Activated T-cell treated with anti-CD3 and anti-CD28 coated beads for 48 hours (primary cell): ENCODE results near the gene IFNA16.
"Not testable (repeated sequence)": the region's sequence is repeated elsewhere in the genome, so short reads cannot be mapped to it uniquely, and the experiment has no call there.

Experiments used
- DNase-seq: peaks from one replicate; pipeline ENCODE4 v3.0.0-alpha.2; 2020; ENCODE audit warnings: low read depth

Gene IFNA16

DNA sequence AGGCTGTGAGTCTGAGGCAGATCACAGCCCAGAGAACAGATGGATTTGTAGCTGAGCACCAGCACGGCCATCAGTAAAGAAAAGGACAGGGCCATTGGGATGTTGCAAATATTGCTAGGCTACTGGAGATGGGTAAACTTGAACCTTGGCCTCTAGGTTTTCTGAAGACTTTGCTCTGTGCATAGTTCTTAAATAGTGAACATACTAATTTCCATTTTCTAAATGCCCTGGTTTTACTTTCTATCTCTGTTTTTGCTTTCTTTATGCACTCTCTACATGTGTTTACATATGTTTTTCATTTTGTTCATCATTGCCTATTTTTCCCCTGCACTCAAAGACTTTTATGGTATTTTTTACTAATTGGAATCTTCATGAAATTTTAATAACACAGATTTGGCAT, at the start of gene IFNA16:
Gene IFNA16, minus strand, starts transcription at position 101 of the 400 bp plus-strand sequence. Its CDS starts 6 bp downstream, at position 95.
- not testable (repeated sequence) for DNase-seq

DNA sequence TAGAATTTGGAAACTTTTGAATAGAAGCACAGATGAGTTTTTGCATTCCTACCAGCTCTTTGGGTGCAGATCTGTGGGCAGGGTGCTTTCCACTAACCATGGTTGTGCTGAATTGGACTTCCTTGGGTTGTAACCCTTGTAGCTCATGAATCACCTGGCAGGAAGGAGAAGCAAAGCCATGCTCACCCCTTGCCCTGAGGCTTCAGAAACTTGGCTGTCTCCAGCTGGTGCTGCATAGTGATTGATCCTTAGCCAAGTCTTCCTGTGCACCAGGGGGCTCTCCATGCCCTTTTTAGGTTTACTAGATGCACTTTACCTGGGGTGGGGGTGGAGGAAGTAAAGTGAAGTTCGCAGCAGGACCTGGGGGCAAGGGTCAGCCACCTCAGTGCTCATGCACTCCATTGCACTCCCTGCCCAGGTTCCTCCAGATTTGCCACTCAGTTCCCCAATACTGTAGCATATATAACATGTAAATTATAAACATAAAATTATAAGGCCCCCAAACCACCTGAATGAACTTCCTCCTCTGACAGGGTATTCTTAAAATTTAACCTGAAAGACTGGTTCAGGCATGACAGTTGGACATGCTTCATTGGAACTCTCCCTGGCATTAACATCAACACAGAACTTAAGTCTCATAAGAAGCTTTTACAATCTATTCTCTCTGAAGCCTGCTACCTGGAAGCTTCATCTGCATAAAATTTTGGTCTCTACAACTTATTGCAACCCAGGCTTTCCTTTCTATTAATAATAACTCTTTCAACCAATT, 48.5 kb upstream of the IFNA16 start:
- DNase-seq: no peak

DNA sequence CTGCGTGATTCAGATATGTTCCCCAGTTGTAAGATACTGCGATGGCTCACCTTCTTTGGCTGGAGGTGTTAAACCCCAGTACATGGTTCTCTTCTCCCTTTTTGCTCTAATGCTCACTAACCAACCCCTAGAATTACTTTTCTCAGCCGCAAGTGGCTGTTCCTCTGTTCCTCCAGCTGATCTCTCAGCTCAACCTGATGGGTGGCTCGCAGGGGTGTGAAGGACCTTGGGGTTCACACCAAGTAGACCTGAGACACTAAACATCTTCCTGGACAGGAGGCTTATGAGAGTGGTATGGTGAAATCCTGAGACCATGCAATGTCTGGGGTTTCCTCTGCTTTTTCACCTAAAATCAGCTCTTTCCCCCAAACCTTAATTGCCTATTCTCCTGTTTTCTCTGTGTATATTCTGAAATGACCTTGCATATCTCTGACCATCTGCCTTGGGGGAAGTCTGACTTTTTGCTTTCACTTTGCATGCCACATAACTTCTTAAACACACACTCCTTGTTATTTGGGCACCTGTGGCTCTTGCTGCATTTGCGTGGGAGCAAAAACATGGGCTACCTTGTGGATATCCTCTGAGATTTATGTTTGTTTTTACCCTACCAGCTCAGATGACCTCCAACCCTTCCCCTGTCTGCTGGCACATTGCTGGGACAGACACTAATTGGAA, 38.6 kb upstream of the IFNA16 start:
- no peak for DNase-seq

DNA sequence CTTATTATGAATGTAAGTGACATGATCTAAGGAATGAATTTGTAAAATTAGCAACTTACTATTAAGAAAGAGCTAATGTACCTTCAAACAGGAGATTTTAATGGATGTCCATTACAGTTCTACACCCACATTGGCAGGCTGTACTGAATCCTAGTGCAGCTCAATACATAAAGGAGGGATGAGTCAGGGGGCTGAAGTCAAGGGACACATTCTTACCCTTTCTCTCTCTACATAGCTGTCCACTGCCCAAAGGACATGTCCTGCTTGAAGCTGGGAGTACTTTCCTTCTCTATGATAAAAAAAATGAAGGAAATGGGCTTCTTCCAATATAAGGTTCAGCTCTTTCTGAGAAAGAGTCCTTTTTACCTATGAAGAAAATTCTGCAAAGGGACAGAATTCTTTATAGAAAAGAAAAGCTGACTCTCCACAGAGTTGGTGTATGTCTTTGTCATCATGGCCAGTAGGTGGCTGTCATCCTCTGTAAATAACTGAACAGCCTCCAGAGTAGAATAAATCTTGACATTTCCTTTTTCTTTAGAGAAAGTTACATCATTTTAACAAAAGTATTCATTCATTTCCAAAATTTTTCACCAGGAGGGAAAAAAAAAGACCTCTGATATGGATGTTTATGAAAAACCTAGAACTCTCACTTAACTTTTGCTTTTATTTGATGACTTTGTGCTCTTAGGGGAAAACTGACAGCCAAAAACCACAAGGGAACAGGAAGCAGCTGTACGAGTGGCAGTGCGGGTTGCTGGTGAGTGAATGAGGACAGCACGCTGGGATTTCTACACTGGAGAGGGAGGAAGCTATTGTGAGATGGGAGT, 35.8 kb upstream of the IFNA16 start:
- DNase-seq: no peak

DNA sequence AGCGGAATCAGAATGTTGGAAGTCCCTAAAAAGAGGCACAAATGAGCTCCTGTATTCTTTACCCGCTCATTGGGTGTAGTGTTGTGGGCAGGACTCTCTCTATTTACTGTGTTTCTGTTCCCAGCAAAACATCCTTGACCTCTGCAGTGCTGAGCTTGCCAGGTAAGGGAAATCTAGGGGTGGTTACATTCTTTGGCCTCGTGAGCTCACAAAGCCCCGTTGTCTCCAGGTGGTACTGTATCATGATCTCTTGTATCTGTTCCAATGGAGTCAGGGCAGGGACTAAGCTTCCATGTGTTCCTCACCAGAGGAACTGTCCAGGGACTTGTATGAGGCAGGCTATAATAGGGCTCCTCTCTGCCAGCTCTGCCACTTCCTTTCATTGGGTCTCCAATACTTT, 34.5 kb upstream of the IFNA16 start:
- DNase-seq: no peak

DNA sequence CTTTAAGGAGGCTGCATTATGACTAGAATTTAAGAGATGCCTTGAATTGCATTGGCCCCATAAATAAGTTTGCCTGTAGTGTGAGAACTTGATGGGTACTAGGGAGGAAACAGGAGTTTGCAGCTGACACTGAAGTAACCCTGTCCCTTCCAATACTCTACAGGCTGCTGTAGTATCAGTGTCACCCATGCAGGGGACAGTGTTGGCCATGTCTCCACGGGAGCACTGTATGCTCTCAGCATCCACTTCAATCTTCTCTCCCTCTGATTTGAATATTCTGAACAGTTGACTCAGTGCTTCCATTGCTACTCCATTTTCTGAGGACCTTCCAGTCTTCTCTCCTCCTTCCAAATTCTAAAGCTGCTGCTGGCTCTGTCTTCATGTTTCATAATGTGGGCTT, 34.1 kb upstream of the IFNA16 start:
- no peak for DNase-seq

DNA sequence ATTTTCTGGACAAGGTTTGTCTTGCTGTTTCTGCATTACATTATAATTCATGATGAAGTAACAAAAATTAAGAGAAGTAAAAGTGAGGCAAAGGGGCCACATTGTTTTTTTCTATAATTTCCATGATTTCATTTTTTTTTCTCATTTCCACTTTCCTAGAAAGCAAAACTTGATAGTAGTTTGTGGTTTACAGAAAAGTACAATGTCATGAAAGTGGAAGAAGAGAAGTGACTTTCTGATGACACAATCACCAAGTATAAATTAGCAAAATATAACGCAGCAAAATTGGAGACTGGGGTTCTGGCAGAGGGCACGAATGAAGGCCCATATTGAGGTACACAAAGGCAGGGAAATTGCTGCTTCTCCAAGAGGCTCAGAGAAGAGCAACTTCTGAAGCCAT, 27.7 kb upstream of the IFNA16 start:
- DNase-seq: no peak

DNA sequence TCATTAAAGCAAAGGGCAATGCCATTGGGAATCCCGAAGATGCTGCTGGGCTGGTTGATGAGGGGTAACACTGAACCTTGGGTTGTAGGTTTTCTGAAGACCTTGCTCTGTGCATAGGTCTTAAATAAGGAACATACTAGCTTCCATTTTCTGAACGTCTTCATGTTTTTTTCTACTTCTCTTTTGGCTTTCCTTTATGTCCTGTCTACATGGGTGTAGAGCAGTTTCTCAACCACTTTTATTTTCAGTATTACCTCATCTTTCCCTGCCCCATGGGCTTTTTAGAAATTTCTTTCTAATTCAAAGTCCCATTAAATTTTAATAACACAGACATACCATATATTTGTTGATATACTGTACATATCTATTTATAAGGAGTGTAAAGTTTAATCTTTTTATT, 22.8 kb upstream of the IFNA16 start, which contains the start of gene IFNA14:
Gene IFNA14, minus strand, starts transcription at position 95 of the 400 bp plus-strand sequence. Its CDS starts 70 bp downstream, at position 25.
- no peak for DNase-seq

DNA sequence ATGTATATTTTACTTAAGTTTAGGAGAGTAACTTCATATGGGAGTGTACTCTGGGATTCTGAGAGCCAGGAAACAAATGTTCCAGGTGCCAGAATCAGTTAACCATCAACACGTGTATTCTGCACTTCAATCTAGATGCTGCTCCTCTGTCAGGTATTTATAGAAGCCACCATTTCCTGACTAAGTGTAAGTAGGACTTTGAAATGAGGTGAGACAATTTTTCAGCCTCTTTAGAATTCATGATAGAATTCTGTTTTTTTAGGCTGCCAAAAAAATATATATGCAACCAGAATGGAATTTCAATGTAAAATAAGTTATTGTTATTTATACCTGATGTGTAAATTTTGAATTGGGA, 19.2 kb upstream of the IFNA16 start:
- DNase-seq: not testable (repeated sequence)

DNA sequence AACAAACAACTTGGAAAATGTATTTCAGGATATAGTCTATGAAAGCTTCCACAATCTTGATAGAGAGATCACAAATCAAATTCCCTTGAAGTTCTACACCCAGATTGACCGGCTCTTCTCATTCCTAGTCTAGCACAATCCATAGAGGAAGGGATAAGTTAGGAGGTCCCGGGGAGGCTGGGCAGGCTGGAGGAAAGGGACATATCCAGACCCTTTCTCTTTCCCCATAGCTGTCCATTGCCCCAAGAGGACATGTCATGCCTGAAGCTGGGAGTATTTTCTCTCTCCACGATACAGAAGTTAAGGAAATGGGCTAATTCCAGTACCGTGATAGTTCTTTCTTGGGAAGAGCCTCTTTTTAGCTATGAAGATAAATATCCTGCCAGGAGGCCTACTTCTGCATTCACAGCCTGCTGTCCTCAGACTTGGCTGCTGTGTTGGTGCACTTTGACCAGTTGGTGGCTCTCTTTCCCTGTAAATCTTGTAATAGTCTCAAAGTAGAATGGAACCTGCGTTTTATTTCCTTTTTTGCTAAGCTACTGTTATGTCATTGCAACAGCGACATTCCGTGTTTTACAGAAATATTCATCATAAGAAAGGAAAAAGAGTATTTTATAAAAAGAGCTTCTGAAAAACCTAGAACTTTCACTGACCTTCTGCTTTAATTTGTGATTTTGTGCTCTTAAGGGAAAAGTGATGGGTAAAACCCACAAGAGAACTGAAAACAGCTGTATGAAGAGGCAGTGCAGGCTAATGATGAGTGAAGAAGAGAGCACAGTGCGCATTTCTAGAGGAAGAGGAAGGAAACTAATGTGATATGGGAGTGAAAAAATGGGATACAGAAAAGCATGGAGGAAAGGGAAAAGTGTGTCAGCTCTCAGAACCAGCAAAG, 18.6 kb upstream of the IFNA16 start:
- not testable (repeated sequence) for DNase-seq

DNA sequence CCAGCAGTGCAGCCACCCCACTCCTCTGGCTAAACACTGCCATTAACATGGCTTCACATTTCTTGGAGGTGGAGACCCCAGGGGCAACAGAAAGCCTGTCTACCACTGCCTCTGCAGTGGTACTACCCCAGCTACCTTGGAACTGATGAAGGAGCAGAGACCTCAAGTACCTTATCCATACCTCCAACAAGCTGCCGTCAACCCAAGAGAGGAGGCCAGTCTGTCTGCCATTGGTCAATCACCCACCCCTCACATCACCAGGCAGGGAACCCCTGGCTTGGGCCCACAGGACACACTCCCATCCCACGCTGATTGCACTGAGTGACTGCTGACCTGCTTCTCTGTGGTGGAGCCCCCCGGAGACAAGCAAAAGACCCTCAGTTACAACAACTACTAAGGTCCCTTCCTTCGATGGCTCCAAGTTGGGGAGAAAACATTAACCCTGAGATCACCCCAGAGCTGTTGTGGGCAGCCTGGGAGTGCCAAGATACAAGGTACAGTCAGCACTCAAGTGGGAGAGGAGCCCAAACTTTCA, 17.1 kb upstream of the IFNA16 start:
- no peak for DNase-seq

DNA sequence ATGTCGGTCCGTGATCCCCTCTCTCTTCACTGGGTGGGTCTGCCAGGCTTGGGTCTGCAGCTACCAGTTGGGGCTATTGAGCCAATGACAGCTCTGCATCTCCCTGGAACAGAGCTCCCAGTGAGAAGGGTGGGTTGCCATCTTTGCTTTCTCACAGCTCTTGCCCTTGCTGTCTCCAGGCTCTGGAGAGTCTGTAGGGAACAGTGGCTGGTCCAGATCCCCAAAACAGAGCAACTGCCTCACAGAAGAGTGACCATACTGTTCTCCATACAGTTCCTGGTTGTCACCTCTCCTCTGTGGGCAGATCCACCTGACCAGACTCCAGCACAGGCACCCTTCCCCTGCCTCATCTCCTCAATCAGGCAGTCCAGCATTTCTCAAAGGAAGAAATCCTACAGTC, 16.1 kb upstream of the IFNA16 start:
- no peak for DNase-seq

DNA sequence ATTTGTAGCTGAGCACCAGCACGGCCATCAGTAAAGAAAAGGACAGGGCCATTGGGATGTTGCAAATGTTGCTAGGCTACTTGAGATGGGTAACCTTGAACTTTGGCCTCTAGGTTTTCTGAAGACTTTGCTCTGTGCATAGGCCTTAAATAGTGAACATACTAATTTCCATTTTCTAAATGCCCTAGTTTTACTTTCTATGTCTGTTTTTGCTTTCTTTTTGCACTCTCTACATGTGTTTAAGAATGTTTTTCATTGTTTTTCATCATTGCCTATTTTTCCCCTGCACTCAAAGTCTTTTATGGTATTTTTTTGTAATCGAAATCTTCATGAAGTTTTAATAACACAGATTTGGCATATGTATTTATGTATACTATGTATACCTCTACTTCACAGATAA, 11.0 kb upstream of the IFNA16 start, which contains the start of gene IFNA17:
Gene IFNA17, minus strand, starts transcription at position 101 of the 400 bp plus-strand sequence. Its CDS starts 49 bp downstream, at position 52.
- DNase-seq: no peak

DNA sequence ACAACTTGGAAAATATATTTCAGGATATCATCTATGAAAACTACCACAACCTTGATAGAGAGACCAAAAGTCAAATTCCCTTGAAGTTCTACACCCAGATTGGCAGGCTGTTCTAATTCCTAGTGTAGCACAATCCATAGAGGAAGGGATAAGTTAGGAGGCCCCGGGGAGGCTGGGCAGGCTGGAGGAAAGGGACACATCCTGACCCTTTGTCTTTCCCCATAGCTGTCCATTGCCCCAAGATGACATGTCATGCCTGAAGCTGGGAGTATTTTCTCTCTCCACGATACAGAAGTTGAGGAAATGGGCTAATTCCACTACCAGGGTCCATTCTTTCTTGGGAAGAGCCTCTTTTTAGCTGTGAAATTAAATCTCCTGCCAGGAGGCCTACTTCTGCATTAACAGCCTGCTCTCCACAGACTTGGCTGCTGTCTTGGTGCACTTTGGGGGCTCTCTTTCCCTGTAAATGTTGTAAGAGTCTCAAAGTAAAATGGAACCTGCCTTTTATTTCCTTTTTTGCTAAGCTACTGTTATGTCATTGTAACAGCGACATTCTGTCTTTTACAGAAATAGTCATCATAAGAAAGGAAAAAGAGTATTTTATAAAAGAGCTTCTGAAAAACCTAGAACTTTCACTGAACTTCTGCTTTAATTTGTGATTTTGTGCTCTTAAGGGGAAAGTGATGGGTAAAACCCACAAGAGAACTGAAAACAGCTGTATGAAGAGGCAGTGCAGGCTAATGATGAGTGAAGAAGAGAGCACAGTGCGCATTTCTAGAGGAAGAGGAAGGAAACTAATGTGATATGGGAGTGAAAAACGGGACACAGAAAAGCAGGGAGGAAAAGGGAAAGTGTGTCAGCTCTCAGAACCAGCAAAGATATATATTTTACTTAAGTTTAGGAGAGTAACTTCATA, 3.4 kb downstream of the IFNA16 start:
- DNase-seq: not testable (repeated sequence)

DNA sequence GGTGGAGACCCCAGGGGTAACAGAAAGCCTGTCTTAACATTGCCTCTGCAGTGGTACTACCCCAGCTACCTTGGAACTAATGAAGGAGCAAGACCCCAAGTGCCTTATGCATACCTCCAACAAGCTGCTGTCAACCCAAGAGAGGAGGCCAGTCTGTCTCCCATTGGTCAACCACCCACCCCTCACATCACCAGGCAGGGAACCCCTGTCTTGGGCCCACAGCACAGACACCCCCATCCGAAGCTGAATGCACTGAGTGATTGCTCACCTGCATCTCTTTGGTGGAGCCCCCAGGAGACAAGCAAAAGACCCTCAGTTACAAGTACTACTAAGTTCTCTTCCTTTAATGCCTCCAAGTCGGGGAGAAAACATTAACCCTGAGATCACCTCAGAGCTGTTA, 5.0 kb downstream of the IFNA16 start:
- DNase-seq: not testable (repeated sequence)

DNA sequence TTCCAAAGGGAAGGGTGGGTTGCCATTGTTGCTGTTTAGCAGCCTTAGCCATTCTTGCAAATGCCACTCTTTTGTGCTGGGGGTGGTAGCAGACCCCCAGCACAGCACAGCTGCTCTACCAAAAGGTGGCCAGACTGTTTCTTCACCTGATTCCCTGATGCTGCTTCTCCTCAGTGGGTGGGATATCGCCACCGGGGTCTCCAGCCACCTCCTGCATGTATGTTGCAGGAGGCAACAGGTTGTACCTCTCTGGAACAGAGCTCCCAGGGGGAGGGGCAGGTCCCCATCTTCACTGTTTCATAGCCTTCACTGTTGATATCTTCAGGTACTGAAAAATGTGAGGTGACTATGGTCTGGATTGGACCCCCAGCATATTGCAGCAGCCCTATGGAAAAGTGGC, 6.3 kb downstream of the IFNA16 start:
- not testable (repeated sequence) for DNase-seq

DNA sequence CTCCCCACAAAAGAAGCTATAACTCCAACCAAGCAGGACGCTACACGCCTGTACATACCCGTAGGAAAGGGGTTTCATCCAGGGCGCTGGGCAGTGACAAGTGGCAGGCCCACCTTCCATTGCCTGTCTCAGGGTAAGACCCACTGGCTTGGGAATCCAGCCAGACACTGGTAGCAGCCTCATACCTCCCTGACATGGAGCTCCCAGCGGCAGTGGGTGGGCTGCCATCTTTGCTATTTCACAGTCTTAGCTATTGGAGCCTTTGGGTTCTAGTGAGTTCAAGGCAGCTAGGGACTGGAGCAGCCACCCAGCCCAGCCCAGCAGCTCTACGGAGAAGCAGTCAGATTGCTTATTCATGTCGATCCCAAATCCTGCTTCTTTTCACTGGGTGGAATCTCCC, 6.8 kb downstream of the IFNA16 start:
- no peak for DNase-seq

DNA sequence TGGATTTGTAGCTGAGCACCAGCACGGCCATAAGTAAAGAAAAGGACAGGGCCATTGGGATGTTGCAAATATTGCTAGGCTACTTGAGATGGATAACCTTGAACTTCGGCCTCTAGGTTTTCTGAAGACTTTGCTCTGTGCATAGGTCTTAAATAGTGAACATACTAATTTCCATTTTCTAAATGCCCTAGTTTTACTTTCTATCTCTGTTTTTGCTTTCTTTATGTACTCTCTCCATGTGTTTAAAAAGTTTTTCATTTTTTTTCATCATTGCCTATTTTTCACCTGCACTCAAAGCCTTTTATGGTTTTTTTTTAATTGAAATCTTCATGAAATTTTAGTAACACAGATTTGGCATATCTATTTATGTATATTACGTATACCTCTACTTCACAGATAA, 10.1 kb downstream of the IFNA16 start, which contains the start of gene IFNA10:
Gene IFNA10, minus strand, starts transcription at position 101 of the 400 bp plus-strand sequence. Its CDS starts 46 bp downstream, at position 55.
- DNase-seq: not testable (repeated sequence)

DNA sequence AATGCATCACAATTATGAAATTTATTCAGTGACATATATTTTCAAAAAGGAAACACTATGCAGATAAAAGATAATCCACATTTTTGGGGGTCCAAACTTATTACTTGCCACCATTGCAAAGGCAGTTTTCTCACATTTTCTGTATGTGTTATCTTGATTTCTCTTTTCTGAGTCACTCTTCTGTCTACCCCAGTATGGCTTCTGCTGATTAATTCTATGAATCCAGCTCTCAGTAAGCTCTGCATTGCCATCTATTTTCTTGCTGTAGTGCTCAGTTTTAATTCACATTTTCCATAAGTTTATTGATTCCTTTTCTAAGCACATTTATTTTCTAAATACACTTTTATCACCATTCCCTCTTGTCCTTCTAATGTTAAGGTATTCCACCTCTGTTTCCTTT, 11.9 kb downstream of the IFNA16 start:
- DNase-seq: no peak

DNA sequence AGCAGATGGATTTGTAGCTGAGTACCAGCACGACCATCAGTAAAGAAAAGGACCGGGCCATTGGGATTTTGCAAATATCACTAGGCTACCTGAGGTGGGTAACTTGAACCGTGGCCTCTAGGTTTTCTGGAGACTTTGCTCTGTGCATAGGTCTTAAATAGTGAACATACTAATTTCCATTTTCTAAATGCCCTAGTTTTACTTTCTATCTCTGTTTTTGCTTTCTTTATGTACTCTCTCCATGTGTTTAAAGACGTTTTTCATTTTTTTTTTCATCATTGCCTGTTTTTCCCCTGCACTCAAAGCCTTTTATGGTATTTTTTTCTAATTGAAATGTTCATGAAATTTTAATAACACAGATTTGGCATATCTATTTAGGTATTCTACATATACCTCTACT, 15.0 kb downstream of the IFNA16 start, which contains the start of gene IFNA7:
Gene IFNA7, minus strand, starts transcription at position 101 of the 400 bp plus-strand sequence. Its CDS starts 40 bp downstream, at position 61.
- not testable (repeated sequence) for DNase-seq
